ENCODE results near the gene UGT1A8. TPM values are rescaled to one million over a fixed set of nuclear protein-coding genes. Genes with fewer than 3 reads are reported as not detected.

UGT1A8 gene
- total RNA-seq, 1 experiment from 2014 or later = not detected

- no peak for DNase-seq (ENCODE audit: low read depth)
These were observed 181.1 kb downstream of the UGT1A8 start for GRCh38 chr2:233798335-233799086.

- DNase-seq (ENCODE audit: low read depth) = no peak
These were observed 181.7 kb downstream of the UGT1A8 start for GRCh38 chr2:233799087-233799665.

- DNase-seq (ENCODE audit: low read depth) = no peak
These were observed 182.3 kb downstream of the UGT1A8 start for GRCh38 chr2:233799716-233800115.

GRCh38 chr2:233800208-233800607 lies 182.8 kb downstream of the UGT1A8 start:
- no peak for DNase-seq (ENCODE audit: low read depth)

GRCh38 chr2:233801357-233802131 lies 184.1 kb downstream of the UGT1A8 start:
- peak; percentile 67 for DNase-seq (ENCODE audit: low read depth)

- DNase-seq (ENCODE audit: low read depth) = no peak
These were observed 184.8 kb downstream of the UGT1A8 start for GRCh38 chr2:233802132-233802815.

GRCh38 chr2:233803292-233803911 lies 186.0 kb downstream of the UGT1A8 start:
- no peak for DNase-seq (ENCODE audit: low read depth)

GRCh38 chr2:233803994-233804393 lies 186.6 kb downstream of the UGT1A8 start:
- DNase-seq (ENCODE audit: low read depth) = no peak

GRCh38 chr2:233807215-233807865 lies 189.9 kb downstream of the UGT1A8 start:
- DNase-seq (ENCODE audit: low read depth) = no peak

- DNase-seq (ENCODE audit: low read depth) = no peak
These were observed 190.8 kb downstream of the UGT1A8 start for GRCh38 chr2:233807966-233808935.

- DNase-seq (ENCODE audit: low read depth) = no peak
These were observed 193.0 kb downstream of the UGT1A8 start for GRCh38 chr2:233810385-233810784.

- DNase-seq (ENCODE audit: low read depth) = no peak
These were observed 193.7 kb downstream of the UGT1A8 start for GRCh38 chr2:233811087-233811486.

GRCh38 chr2:233811732-233812131 lies 194.3 kb downstream of the UGT1A8 start:
- DNase-seq (ENCODE audit: low read depth) = no peak

GRCh38 chr2:233813236-233814055 lies 196.0 kb downstream of the UGT1A8 start:
- no peak for DNase-seq (ENCODE audit: low read depth)

- DNase-seq (ENCODE audit: low read depth) = peak; percentile 23
These were observed 196.8 kb downstream of the UGT1A8 start for GRCh38 chr2:233814056-233814835.

GRCh38 chr2:233815861-233816260 lies 198.4 kb downstream of the UGT1A8 start:
- no peak for DNase-seq (ENCODE audit: low read depth)

- DNase-seq (ENCODE audit: low read depth) = no peak
These were observed 198.9 kb downstream of the UGT1A8 start for GRCh38 chr2:233816334-233816733.

- no peak for DNase-seq (ENCODE audit: low read depth)
These were observed 199.3 kb downstream of the UGT1A8 start for GRCh38 chr2:233816771-233817170.
